PC-3 (cell line): ENCODE data around the gene TAS2R31. TPM values are rescaled to one million over a fixed set of nuclear protein-coding genes. Genes with fewer than 3 reads are reported as not detected.

ENCODE experiments used
- total RNA-seq: library from RNA; depleted of rRNA; stranded (reverse); fragments of >200 nt; gene quantifications from 2 replicates; pipeline ENCODE4 v1.2.3, GENCODE V29; 2014; rRNA removed

TAS2R31 gene
- total RNA-seq, 1 experiment from 2014 or later = 0.55 TPM

Other genes with a start within 250 kb of the TAS2R31 start
- not detected in 2 replicates for gene TAS2R7, start 228.8 kb downstream of the TAS2R31 start, total RNA-seq
- gene TAS2R8, start 224.1 kb downstream of the TAS2R31 start, total RNA-seq = not detected in 2 replicates
- not detected in 2 replicates for gene TAS2R9, start 221.2 kb downstream of the TAS2R31 start, total RNA-seq
- 0.44 and 0.58 TPM in 2 replicates for gene TAS2R10, start 205.0 kb downstream of the TAS2R31 start, total RNA-seq
- 3.5 and 9.3 TPM in 2 replicates for gene PRR4, start 181.9 kb downstream of the TAS2R31 start, total RNA-seq
- 5.7 and 9.5 TPM in 2 replicates for gene PRH1, start 147.2 kb downstream of the TAS2R31 start, total RNA-seq
- 0.11 and 0.86 TPM in 2 replicates for gene TAS2R13, start 121.8 kb downstream of the TAS2R31 start, total RNA-seq
- not detected in 2 replicates for gene PRH2, start 102.2 kb downstream of the TAS2R31 start, total RNA-seq
- gene TAS2R14, start 92.1 kb downstream of the TAS2R31 start, total RNA-seq = 1.6 and 1.8 TPM in 2 replicates
- 0.29 and 1.5 TPM in 2 replicates for gene TAS2R50, start 44.5 kb downstream of the TAS2R31 start, total RNA-seq
- 0.11 and 0.46 TPM in 2 replicates for gene TAS2R20, start 33.1 kb downstream of the TAS2R31 start, total RNA-seq
- gene TAS2R19, start 8.8 kb downstream of the TAS2R31 start, total RNA-seq = not detected in 2 replicates
- 0.36 and 1.5 TPM in 2 replicates for gene TAS2R46, start 30.9 kb upstream of the TAS2R31 start, total RNA-seq
- gene TAS2R43, start 60.9 kb upstream of the TAS2R31 start, total RNA-seq = not detected in 2 replicates
- gene TAS2R30, start 103.2 kb upstream of the TAS2R31 start, total RNA-seq = 0.66 and 2.0 TPM in 2 replicates
- 9.4 and 9.7 TPM in 2 replicates for gene SMIM10L1, start 139.8 kb upstream of the TAS2R31 start, total RNA-seq
- not detected in 2 replicates for gene TAS2R42, start 155.5 kb upstream of the TAS2R31 start, total RNA-seq
- not detected in 2 replicates for gene PRB3, start 238.3 kb upstream of the TAS2R31 start, total RNA-seq